Activated T-cell treated with anti-CD3 and anti-CD28 coated beads, Interleukin-2, amount 50 U/mL, for 4 hours (primary cell): Measurements from ENCODE around the gene TENM3. TPM values are rescaled to one million over a fixed set of nuclear protein-coding genes. Genes with fewer than 3 reads are reported as not detected.

ENCODE experiments used
- ATAC-seq, 2 donors: fragments of 200-7000 bp; cut with Tn5 transposase; one replicate each; pipeline ENCODE4 v1.10.0; 2021
- DNase-seq: peaks from one replicate; pipeline ENCODE4 v3.0.0-alpha.2; 2020
- H3K27me3 Mint-ChIP-seq: one replicate; pipeline ENCODE4 v1.8.0; 2021; ENCODE audit warnings: low read depth, mixed read lengths
- H3K36me3 Mint-ChIP-seq: one replicate; pipeline ENCODE4 v1.8.0; 2022; ENCODE audit warnings: mixed read lengths; ENCODE audit not compliant: insufficient read depth
- H3K4me1 Mint-ChIP-seq: one replicate; pipeline ENCODE4 v1.8.0; 2021; ENCODE audit warnings: low read depth, mixed read lengths
- H3K4me3 Mint-ChIP-seq: one replicate; pipeline ENCODE4 v1.8.0; 2021; ENCODE audit warnings: mild to moderate bottlenecking, moderate library complexity, mixed read lengths
- H3K9me3 Mint-ChIP-seq: one replicate; pipeline ENCODE4 v1.8.0; 2021; ENCODE audit warnings: mixed read lengths
- total RNA-seq, 3 donors: library from RNA; stranded (reverse); gene quantifications; one replicate each; pipeline ENCODE4 v1.2.1, GENCODE V29; 2021

TENM3 gene
- total RNA-seq, 3 donors from 2014 or later, result 0.03 to 0.14 (median 0.13) TPM

- no peaks in the 10 kb centered on the region for H3K27me3 Mint-ChIP-seq
- no peaks in the 10 kb centered on the region for H3K36me3 Mint-ChIP-seq
- no peaks in the 10 kb centered on the region for H3K4me1 Mint-ChIP-seq
- no peak for DNase-seq
- no peak for ATAC-seq
- no peaks in the 10 kb centered on the region for H3K9me3 Mint-ChIP-seq
- H3K4me3 Mint-ChIP-seq, result no peak overlapping the region
These were observed 436.3 kb downstream of the TENM3 start for GRCh38 chr4:182679533-182679932.

- H3K36me3 Mint-ChIP-seq, result no peaks in the 10 kb centered on the region
- ATAC-seq (no peak), DNase-seq (no peak)
- H3K4me3 Mint-ChIP-seq, result no peak overlapping the region
- H3K4me1 Mint-ChIP-seq, result no peaks in the 10 kb centered on the region
- no peaks in the 10 kb centered on the region for H3K9me3 Mint-ChIP-seq
- H3K27me3 Mint-ChIP-seq, result no peaks in the 10 kb centered on the region
These were observed 437.0 kb downstream of the TENM3 start for GRCh38 chr4:182680234-182680653.

GRCh38 chr4:182683661-182684060 is 440.5 kb downstream of the TENM3 start:
- Mint-ChIP-seq H3K27me3 (no peaks in the 10 kb centered on the region), H3K4me3 (no peak overlapping the region), H3K4me1 (no peaks in the 10 kb centered on the region), H3K9me3 (no peaks in the 10 kb centered on the region), H3K36me3 (no peaks in the 10 kb centered on the region)
- ATAC-seq (no peak), DNase-seq (no peak)

- H3K36me3 Mint-ChIP-seq, result no peaks in the 10 kb centered on the region
- H3K4me1 Mint-ChIP-seq, result no peaks in the 10 kb centered on the region
- DNase-seq (no peak), ATAC-seq (no peak)
- H3K9me3 Mint-ChIP-seq, result no peaks in the 10 kb centered on the region
- H3K4me3 Mint-ChIP-seq, result no peak overlapping the region
- peaks cover 7% of the 10 kb centered on the region for H3K27me3 Mint-ChIP-seq
These were observed 441.6 kb downstream of the TENM3 start for GRCh38 chr4:182684796-182685195.

DNA sequence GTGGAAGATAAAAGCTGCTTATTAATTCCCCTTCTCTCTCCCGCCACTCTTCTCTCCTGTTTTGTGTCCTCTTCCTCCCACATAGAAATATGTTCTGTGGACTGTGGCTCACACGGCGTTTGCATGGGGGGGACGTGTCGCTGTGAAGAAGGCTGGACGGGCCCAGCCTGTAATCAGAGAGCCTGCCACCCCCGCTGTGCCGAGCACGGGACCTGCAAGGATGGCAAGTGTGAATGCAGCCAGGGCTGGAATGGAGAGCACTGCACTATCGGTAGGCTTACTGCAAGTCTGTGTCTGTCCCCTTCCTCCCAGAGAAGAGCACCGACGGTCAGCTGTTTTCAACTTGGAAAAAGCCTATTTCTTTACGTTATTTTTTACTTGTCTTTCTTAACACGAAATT is 444.9 kb downstream of the TENM3 start:
- Mint-ChIP-seq H3K4me1 (no peaks in the 10 kb centered on the region), H3K36me3 (no peaks in the 10 kb centered on the region), H3K27me3 (peaks cover 7% of the 10 kb centered on the region), H3K4me3 (no peak overlapping the region), H3K9me3 (no peaks in the 10 kb centered on the region)
- ATAC-seq (no peak), DNase-seq (no peak)

DNA sequence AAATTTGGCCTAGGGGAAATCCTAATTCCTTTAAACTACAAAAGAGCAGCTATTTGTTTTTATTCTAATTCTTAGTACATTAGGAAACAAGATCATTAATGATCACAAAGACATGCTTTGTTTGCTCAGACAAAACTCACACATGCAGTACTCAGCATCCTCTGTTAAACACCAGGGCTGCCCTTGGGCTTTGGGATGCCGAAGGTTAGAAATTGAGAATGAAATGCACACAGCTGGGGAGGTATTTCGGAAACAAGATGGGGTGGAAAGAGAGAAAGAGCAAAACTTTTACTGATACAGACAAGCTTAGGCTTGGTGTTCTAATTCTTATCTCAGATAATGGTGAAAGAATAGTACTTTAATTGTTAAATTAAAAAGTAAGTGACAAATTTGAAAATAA is 451.3 kb downstream of the TENM3 start:
- Mint-ChIP-seq H3K4me3 (no peak overlapping the region), H3K36me3 (no peaks in the 10 kb centered on the region), H3K4me1 (no peaks in the 10 kb centered on the region), H3K27me3 (peaks cover 5% of the 10 kb centered on the region), H3K9me3 (no peaks in the 10 kb centered on the region)
- ATAC-seq (no peak), DNase-seq (no peak)

- peaks cover 3% of the 10 kb centered on the region for H3K27me3 Mint-ChIP-seq
- no peak for ATAC-seq
- H3K9me3 Mint-ChIP-seq, result no peaks in the 10 kb centered on the region
- no peak overlapping the region for H3K4me3 Mint-ChIP-seq
- H3K36me3 Mint-ChIP-seq, result no peaks in the 10 kb centered on the region
- no peak for DNase-seq
- no peaks in the 10 kb centered on the region for H3K4me1 Mint-ChIP-seq
These were observed 451.8 kb downstream of the TENM3 start for GRCh38 chr4:182695009-182695408.

DNA sequence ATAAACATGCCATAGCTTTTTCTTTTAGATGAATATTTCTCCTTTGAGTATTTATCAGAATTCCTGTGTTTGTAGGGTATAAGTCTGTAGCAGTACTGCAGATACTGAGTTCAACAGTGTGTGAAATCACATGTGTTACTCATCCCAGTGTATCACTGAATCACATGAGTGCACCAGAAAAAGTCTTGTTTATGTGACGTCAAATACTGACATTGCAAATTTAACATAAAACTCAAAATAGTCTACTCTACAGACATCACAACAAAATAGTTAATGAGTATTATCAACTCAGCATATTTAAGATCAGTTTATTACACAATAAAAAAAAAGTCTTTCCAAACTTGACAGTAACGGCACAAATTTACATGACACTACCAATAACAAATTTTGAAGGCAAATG is 452.6 kb downstream of the TENM3 start:
- H3K27me3 Mint-ChIP-seq, result peaks cover 3% of the 10 kb centered on the region
- no peak for ATAC-seq

GRCh38 chr4:182697094-182697493 is 453.9 kb downstream of the TENM3 start:
- no peak for DNase-seq
- H3K9me3 Mint-ChIP-seq, result no peaks in the 10 kb centered on the region
- H3K4me3 Mint-ChIP-seq, result no peak overlapping the region
- H3K4me1 Mint-ChIP-seq, result no peaks in the 10 kb centered on the region
- H3K36me3 Mint-ChIP-seq, result no peaks in the 10 kb centered on the region
- no peak for ATAC-seq
- peaks cover 3% of the 10 kb centered on the region for H3K27me3 Mint-ChIP-seq

More for the DNA sequence above, 452.6 kb downstream of the TENM3 start:
- Mint-ChIP-seq H3K4me1 (no peaks in the 10 kb centered on the region), H3K36me3 (no peaks in the 10 kb centered on the region), H3K4me3 (no peak overlapping the region), H3K9me3 (no peaks in the 10 kb centered on the region)
- DNase-seq, result no peak

- Mint-ChIP-seq H3K36me3 (no peaks in the 10 kb centered on the region), H3K4me3 (no peak overlapping the region), H3K27me3 (peaks cover 3% of the 10 kb centered on the region), H3K9me3 (no peaks in the 10 kb centered on the region), H3K4me1 (no peaks in the 10 kb centered on the region)
- no peak for ATAC-seq
- DNase-seq, result no peak
These were observed 455.0 kb downstream of the TENM3 start for GRCh38 chr4:182698212-182698611.

DNA sequence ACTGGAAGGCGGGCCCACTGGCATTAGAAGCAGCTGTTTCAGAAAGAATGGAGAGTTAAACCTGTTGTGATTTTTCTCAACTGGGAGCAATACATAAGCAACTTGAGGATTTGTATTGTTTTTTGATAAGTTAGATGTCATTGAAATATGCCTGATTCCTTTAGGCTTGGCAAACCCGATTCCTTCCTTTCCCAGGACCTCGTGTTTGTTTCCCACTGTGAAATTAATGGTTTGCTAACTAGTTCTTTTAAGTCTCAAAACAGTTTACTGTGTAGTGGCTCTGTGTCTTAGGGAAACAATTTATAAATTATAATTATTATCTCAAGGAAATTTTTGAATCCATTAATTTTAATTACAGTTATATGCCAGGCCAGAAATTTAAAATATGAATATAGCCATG is 456.0 kb downstream of the TENM3 start:
- no peak overlapping the region for H3K4me3 Mint-ChIP-seq
- ATAC-seq (no peak), DNase-seq (no peak)
- no peaks in the 10 kb centered on the region for H3K36me3 Mint-ChIP-seq
- H3K27me3 Mint-ChIP-seq, result peaks cover 4% of the 10 kb centered on the region
- no peaks in the 10 kb centered on the region for H3K9me3 Mint-ChIP-seq
- no peaks in the 10 kb centered on the region for H3K4me1 Mint-ChIP-seq

DNA sequence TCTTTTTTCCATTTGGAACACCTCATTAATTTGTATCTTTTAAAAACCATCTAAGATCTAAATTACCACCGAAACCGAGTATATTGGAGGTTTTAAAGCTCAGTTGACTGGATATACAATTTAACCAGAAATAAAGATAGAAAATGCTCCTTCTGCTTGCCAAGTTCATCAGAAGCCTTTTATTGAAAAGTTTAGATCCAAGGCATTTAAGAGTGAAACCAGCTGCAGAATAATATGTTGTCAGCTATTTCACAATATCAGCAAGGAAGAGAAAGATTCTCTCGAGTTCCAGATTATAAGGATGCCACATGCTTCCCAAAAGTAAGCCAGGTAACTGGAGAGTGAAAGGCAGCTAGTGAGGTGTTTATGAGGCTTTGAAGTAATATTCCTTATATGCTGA is 456.6 kb downstream of the TENM3 start:
- Mint-ChIP-seq H3K4me3 (no peak overlapping the region), H3K27me3 (peaks cover 1% of the 10 kb centered on the region), H3K4me1 (no peaks in the 10 kb centered on the region), H3K36me3 (no peaks in the 10 kb centered on the region), H3K9me3 (no peaks in the 10 kb centered on the region)
- DNase-seq (no peak), ATAC-seq (no peak)

GRCh38 chr4:182700362-182701160 is 457.4 kb downstream of the TENM3 start:
- Mint-ChIP-seq H3K4me3 (no peak overlapping the region), H3K27me3 (peaks cover 1% of the 10 kb centered on the region), H3K9me3 (no peaks in the 10 kb centered on the region)

DNA sequence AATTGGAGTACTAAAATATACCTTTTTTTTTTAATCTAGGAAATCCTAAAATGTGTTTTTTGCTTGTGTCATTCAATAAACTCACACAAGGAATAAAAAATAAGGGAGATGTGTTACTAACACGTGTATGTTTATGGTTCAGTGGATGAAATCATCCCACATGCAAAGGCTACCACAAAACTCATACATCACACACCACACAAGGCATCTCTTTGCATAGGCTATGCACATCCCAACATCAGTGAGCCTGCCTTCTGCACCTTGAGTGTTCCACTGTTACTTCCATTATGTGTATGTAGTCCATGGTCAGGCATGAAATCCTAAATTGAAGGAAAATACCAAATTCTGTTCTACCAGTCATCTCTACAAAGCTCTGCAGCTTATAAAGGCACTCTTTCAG is 460.9 kb downstream of the TENM3 start:
- ATAC-seq (no peak), DNase-seq (no peak)
- Mint-ChIP-seq H3K4me1 (no peaks in the 10 kb centered on the region), H3K36me3 (no peaks in the 10 kb centered on the region), H3K4me3 (no peak overlapping the region), H3K9me3 (no peaks in the 10 kb centered on the region), H3K27me3 (peaks cover 12% of the 10 kb centered on the region)

More at GRCh38 chr4:182700362-182701160, 457.4 kb downstream of the TENM3 start:
- no peaks in the 10 kb centered on the region for H3K4me1 Mint-ChIP-seq
- DNase-seq (no peak), ATAC-seq (no peak)
- H3K36me3 Mint-ChIP-seq, result no peaks in the 10 kb centered on the region

GRCh38 chr4:182704948-182705347 is 461.7 kb downstream of the TENM3 start:
- Mint-ChIP-seq H3K4me1 (no peaks in the 10 kb centered on the region), H3K27me3 (peaks cover 12% of the 10 kb centered on the region), H3K9me3 (no peaks in the 10 kb centered on the region), H3K4me3 (no peak overlapping the region), H3K36me3 (no peaks in the 10 kb centered on the region)
- ATAC-seq (no peak), DNase-seq (no peak)
